Activated naive CD4-positive, alpha-beta T cell treated with Interleukin-2 at 50 U/mL for 16 hours (primary cell): ENCODE measurements around the gene C16orf54.
"Not testable (repeated sequence)": the region's sequence is repeated elsewhere in the genome, so short reads cannot be mapped to it uniquely, and the experiment has no call there.

Source experiments
- DNase-seq: peaks from one replicate; pipeline ENCODE4 v3.0.0-alpha.2; 2020

The C16orf54 gene

GRCh38 chr16:29745853-29746345 lies at the start of gene C16orf54:
C16orf54 (minus strand) TSS chr16:29745990; CDS start chr16:29744951, 1,039 bp downstream.
- peak; percentile 88 for DNase-seq

GRCh38 chr16:29794231-29794710 lies 48.5 kb upstream of the C16orf54 start:
- no peak for DNase-seq

DNA sequence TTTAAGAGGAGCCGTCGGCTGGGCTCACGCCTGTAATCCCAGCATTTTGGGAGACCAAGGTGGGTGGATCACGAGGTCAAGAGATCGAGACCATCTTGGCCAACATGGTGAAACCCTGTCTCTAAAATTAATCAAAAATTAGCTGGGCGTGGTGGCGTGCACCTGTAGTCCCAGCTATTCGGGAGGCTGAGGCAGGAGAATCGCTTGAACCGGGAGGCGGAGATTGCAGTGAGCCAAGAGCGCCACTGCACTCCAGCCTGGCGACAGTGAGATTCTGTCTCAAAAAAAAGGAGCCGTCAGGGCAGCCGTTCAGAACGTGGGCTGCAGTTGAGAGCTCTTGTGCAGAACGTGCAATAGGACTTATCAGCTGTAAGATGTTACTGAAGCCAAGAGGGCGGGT lies 47.4 kb upstream of the C16orf54 start:
- DNase-seq: not testable (repeated sequence)

DNA sequence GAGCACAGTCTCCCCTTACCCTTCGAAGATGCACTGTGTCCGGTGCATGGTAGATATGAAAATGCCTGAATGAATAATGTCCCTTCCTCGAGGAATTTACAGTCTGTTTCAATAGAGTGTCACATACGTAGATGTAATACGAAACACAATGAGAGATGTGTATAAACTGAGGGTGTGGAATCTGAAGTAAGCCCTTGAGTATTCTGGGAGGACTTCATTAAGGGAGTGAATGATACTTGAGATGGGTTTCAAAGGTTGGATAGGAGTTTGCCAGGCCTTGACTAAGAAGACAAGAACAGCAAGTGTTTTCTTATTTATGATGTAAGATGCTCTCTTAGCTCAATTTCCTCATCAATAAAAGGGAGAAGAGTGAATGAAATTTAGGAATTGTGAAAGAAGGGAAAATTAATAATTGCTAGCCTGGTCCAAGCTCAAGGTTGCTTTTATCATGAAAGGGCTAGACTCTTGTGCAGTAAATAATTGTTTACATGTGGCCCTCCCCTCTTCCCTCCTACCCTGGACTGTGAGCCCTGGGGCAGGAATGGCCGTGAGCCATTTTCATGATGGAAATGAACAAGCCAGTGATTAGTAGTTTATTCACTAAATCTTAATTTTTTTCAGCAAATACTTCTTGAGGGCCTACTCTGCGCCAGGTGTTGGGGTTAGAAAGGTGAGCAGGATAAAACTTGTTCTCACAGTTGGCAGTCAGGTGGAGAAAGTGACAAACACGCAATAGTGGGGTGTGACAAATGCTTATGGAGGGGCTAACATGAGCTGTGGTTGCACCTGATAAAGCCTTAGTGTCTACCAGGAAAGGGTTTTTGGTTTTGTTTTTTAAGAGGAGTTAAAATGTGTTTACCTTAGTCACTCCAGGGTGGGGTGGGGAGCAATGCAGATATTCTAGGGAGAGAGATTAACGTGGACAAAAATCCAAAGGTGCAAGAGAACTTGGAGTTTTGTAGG lies 46.3 kb upstream of the C16orf54 start:
- DNase-seq: no peak

DNA sequence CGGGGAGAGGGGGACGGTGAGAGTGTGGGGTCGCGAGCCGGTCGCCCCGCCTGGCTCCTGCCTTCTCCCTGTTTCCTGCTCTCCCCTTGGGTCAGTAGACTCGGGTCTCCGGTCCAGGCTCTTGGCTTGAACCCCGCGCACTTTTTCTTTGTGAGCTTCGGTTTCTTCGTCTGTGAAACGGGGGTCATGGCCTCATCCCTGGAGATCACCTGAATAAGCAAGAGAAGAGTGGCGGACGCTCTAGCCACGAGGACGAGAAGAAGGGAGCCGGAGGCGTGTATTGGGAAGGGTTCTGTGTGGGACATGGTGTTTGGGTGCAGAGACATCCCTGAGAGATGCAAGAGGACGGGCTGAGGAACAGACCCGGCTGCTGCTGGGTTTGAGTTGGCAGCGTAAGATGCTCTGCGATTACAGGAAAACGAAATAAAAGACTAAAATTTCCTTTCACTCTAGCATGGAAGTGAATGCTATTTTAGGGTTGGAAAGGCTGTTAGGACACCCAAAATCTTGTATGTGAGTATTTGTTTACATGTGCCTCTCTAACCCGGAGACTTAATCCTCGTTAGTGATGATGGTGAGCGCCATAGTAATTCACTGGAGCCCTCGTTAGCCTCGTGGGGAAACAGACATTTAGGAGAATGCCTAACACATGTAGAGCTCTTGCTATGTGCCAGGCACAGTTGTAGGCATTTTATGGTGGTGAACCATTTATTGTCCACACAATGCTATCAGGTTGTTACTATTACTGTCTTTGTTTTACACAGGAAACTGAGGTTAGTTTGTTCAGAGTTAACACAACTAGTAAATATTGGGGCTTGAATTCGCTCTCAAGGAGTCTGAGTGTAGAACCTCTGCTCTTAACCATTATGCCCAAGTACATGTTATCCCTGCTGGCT lies 45.4 kb upstream of the C16orf54 start:
- no peak for DNase-seq

DNA sequence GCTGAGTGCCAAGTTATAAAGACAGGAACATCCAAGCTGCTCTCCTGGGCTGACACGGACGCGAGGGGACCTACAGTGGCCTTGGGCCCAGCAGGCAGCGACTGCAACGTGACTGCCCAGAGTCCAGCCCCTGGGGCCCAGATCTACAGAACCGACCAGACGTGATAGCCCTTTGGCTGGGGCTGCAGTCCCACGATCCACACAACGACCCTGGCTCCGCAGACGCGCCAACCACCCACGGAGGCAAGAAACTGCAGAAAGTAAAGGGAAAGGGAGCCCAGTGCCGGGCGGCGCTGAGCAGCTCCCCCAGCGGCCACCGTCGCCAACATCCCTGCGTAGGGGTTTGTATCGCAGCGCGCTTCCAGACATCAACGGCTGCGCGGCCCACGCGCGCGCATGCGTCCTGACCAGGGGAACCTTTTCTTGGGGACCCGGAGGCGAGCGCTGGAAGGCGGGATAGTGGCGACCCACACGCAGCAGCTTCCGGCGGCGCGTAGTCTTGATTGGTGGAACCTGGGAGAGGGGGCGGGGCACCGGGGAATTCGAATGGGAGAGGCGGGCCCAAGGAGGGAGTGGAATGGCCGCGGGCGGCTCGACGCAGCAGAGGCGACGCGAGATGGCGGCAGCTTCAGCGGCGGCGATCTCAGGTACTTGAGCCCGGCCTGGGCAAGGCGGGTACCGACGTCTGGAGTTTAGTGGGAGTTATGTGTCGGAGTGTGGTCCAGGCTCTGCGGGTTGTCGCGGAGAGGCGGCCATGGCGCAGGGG lies 44.6 kb upstream of the C16orf54 start, which contains the start of gene KIF22:
TSS of gene KIF22 (plus strand) at position 569 of the 766 bp plus-strand sequence. CDS start at position 578, 9 bp downstream.
- peak; percentile 100 for DNase-seq

- no peak for DNase-seq
Measured at GRCh38 chr16:29789775-29790182, 44.0 kb upstream of the C16orf54 start.

DNA sequence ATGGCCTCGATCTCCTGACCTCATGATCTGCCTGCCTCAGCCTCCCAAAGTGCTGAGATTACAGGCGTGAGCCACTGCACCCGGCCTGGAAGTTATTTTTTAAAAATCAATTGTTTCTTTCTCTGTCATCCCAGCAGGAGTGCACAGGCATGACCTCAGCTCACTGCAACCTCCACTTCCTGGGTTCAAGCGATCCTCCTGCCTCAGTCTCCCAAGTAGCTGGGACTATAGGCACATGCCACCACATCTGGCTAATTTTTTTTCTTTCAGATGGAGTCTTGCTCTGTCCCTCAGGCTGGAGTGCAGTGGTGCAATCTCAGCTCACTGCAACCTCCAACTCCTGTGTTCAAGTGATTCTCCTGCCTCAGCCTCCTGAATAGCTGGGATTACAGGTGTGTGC lies 41.4 kb upstream of the C16orf54 start:
- not testable (repeated sequence) for DNase-seq

DNA sequence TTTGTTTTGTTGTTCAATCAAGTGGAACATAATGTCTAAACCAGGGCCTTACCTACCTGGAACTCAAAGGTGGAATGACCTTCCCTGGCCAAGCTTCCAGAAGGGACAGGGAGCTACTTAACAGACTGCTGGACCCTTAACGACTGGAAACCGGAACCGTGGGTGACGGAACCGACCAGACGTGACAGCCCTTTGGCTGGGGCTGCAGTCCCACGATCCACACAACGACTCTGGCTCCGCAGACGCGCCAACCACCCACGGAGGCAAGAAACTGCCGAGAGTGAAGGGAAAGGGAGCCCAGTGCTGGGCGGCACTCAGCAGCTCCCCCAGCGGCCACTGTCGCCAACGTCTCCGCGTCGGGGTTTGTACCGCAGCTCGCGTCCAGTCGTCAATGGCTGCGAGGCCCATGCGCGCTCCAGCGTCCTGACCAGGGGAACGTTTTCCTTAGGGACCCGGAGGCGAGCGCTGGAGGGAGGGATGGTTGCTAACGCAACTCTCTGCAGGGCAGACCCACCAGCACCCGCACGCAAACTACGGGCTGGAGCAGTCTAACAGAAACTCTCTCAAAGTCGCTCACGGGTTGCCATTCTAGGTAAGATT lies 39.2 kb upstream of the C16orf54 start:
- DNase-seq: peak; percentile 80

GRCh38 chr16:29784157-29784556 lies 38.4 kb upstream of the C16orf54 start:
- DNase-seq: peak; percentile 41

DNA sequence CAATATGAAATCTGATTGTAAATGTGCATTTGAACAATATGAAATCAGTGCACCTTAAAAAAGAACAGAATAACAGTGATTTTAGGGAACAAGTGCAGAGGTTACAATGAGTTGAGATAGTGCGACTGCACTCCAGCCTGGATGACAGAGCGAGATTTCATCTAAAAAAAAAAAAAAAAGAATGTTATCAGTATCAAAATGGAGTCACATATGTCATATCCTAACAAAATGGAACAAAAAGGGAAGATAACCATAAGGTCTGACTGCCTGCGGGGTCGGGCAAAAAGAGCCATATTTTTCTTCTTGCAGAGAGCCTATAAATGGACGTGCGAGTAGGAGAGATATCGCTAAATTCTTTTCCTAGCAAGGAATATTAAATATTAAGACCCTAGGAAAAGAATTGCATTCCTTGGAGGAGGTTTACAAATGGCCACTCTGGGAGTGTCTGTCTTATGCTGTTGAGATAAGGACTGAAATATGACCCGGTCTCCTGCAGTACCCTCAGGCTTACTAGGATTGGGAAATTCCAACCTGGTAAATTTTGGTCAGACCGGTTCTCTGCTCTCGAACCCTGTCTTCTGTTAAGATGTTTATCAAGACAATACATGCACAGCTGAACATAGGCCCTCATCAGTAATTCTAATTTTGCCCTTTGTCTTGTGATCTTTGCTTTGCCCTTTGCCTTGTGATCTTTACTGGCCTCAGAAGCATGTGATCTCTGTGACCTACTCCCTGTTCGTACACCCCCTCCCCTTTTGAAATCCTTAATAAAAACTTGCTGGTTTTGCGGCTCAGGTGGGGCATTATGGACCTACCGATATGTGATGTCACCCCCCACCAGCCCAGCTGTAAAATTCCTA lies 37.5 kb upstream of the C16orf54 start:
- not testable (repeated sequence) for DNase-seq

DNA sequence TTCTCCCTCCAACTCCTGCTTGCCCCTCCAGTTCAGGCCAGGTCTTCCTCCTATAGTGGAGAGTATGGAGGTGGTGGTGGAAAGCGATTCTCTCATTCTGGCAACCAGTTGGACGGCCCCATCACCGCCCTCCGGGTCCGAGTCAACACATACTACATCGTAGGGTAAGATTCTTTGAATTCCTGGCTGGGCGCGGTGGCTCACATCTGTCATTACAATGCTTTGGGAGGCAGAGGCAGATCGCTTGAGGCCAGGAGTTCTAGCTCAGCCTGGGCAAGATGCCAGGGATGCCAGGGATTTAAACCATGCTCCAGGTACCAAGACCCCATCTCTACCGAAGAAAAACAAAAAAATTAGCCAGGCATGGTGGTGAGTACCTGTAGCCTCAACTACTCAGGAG lies 33.7 kb upstream of the C16orf54 start:
- DNase-seq: no peak

DNA sequence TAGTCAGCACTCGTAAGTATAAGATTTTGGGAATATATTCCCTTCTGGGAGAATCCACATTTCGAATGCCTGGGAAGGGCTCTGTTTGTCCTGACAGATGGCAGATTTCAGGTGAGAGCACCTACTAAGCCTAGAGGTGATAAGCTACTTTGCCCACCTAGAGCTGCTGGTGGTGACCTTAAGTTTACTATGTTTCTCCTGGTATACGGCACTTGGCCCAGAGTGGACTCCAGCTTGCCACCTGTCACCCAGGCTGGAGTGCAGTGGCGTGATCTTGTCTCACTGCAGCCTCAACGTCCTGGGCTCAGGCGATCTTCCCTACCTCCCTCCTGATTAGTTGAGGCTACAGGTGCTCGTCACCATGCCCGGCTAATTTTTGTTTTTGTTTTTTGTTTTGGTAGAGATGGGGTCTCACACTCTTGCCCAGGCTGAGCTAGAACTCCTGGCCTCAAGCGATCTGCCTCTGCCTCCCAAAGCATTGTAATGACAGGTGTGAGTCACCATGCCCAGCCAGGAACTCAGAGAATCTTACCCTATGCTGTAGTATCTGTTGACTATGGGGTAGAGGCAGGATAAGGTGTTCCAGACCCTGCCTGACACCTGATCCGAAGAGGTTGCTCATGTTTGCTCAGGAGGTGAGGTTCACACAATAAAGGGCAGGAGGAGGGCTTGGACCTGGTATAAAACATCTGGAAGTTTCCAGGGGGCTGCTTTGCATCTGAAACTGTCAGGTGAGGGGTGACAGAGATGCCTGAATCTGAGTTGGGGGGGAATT lies 32.0 kb upstream of the C16orf54 start, which contains the start of gene ZG16:
TSS of gene ZG16 (plus strand) at position 681 of the 775 bp plus-strand sequence. CDS start 1,011 bp downstream, outside the sequence.
- DNase-seq: no peak

DNA sequence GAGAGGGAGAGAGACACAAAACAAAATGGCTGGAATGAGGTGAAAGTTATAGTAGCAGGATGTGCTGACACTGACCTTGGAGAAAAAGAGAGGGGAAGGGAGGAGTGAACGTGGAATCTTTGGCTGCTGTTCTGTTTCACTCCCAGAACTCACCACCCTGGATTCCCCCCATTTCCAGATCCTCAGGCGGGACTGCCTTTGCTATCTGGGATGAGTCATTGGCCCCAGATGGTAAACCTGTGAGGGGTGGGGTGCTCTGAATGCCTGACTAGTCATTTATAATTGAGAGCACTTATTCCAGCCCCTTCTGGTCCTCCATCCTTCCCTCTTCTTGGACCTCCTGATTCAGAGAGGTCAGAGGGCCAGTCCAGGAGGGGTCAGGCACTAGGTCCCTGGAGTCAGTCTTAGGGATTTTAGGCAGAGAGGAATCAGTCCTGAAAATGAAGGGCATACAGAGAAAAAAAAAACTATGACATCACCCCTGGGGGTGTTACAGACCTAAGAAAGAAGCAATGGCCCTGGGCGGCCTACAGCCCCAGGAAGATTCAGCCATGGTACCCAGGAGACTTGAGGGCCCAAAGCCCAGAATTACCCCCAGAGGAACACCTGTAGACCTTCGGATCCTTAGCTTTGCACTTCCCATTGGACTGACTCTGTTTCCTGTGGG lies 30.1 kb upstream of the C16orf54 start:
- DNase-seq: no peak

DNA sequence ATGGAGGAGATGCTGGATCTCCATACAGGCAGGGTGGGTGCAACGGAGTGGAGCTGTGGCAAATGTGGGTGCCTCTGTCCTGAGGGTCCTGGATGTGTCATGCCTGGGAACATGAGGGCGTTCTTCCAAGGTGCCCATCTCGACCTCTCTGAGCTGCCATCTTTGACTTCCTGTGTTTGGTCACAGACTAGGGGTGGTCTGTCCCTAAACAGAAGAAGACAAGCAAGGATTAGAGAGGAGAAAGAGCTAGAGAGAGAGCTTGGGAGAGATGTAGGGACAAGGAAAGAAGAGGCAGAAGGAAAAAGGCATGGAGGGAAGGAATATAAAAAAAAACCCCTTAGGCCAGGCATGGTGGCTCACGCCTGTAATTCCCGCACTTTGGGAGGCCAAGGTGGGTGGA lies 28.9 kb upstream of the C16orf54 start:
- no peak for DNase-seq

GRCh38 chr16:29772330-29772729 lies 26.5 kb upstream of the C16orf54 start:
- DNase-seq: not testable (repeated sequence)

DNA sequence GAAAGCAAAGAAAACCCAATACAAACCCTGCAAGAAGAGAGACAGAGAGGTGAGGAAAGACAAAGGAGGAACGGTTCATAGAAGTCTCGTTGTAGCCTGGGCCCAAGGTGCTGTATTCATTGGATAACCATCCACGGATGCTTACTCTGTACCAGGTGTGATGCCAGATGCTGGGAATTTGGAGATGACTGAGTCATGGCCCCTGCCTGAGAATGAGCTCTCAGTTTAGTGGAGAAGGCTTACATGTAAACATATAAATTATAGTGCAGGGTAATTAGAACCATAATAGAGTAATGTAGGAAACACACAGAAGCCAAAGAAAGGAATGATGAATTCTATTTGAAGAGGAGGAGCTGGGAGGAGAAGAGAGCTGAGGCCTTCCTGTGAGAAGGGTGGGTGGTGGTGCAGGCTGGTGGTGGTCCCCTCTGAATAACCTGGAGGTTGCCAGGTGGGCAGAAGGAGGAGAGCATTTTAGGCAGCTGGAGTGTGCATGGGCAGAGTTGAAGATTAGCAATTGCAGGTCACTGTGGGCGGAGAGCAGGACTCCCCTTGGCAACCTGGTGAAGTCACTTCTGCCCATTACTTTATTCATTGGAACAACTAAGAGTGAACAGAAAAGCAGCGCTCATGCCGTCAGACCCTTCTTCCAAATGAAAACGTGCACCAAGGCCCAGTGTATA lies 24.6 kb upstream of the C16orf54 start:
- DNase-seq: no peak

GRCh38 chr16:29769507-29769906 lies 23.7 kb upstream of the C16orf54 start:
- DNase-seq: no peak

DNA sequence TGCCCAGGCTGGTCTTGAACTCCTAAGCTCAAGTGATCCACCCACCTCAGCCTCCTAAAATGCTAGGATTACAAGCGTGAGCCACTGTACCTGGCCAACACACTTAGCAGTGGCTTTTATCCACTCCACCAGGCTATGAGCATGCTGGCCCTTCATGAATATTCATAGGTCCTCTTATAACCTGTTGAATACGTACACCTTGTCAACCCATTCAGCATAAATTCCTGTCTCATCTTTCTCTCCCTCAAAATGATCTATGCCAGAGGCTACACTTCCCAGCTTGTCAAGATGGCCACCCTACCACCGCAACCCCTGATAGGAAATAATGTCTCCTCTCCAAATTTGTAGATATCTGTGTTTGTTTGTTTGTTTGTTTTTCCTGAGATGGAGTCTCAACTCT lies 21.3 kb upstream of the C16orf54 start:
- no peak for DNase-seq
